ENCODE data around the gene NCKAP5L. TPM values are rescaled to one million over a fixed set of nuclear protein-coding genes. Genes with fewer than 3 reads are reported as not detected.
"Not testable (repeated sequence)": the region's sequence is repeated elsewhere in the genome, so short reads cannot be mapped to it uniquely, and the experiment has no call there.

NCKAP5L gene
- total and polyA plus RNA-seq, 9 donors: 2.5 to 27.3 (median 21.1) TPM

DNA sequence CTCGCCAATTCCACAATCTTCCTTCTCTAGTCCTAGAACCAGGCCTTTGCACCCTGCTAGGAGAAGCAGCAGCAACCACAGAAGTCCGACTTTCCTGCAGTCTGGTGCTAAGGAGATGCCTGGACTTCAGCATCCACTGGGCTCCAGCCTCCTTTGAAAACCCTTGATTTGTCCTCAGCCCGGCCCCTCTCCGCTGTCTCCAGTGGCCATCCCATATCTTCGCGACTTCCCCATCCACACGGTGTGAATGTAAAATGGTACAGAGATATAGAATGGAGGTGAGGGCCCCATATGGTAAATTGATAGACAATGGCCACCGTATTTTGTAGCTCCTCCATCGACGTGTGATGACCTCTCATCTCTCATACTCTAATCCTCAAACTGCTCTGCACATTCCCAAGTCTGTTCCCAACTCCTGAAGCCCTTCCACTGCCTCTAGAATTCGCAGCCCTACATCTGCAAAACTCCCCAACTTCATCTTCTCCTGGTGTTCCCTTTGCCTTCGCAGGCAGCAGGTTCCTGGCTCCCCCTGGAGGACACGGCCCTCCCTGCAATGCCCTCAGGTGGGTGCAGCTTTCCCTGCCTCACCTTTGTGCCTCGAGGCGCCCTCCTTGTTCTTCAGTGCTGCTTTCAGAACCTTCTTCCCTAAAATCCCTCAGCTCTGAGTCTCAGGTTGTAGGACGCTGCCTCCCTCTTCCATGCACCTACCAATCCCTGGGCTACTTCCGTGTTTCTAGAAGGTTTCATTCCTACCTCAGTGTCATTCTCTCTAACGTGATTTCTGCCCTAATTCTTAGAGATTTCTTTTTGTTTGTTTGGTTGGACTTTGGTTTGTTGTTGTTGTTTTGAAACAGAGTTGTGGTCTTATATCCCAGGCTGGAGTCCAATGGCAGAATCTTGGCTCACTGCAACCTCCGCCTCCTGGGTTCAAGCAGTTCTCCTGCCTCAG is 50.1 kb downstream of the NCKAP5L start:
- no peaks in the 10 kb centered on the region for H3K36me3 ChIP-seq
- no peak overlapping the region for H3K4me3 ChIP-seq
- intact Hi-C loops (cut with DNase I): loop anchor here in 2 of 4 donors (2.0 to 10.0 kb wide), 3 partner anchors 57 to 297 kb away; no protein-coding TSS in a partner anchor
- peak in 4 of 5 donors; percentile 41 to 59 (median 46) for DNase-seq
- no peaks in the 10 kb centered on the region for H3K9me3 ChIP-seq
- H3K27ac ChIP-seq: no peak overlapping the region
- H3K27me3 ChIP-seq: no peaks in the 10 kb centered on the region
- TF ChIP-seq POLR2A (IDR thresholded peaks at IDR 0.05) (no peak), EP300 (IDR thresholded peaks at IDR 0.05) (no peak)
- TF ChIP-seq, protein P1, sequence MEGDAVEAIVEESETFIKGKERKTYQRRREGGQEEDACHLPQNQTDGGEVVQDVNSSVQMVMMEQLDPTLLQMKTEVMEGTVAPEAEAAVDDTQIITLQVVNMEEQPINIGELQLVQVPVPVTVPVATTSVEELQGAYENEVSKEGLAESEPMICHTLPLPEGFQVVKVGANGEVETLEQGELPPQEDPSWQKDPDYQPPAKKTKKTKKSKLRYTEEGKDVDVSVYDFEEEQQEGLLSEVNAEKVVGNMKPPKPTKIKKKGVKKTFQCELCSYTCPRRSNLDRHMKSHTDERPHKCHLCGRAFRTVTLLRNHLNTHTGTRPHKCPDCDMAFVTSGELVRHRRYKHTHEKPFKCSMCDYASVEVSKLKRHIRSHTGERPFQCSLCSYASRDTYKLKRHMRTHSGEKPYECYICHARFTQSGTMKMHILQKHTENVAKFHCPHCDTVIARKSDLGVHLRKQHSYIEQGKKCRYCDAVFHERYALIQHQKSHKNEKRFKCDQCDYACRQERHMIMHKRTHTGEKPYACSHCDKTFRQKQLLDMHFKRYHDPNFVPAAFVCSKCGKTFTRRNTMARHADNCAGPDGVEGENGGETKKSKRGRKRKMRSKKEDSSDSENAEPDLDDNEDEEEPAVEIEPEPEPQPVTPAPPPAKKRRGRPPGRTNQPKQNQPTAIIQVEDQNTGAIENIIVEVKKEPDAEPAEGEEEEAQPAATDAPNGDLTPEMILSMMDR (IDR thresholded peaks at IDR 0.05): peak; percentile 8 to 27 (median 21)
- 43 to 48% (median 48%) methylated on average over 19 of the region's 19 CpGs for WGBS, 3 donors
- no peaks in the 10 kb centered on the region for H3K4me1 ChIP-seq (ENCODE audit: insufficient read depth)

DNA sequence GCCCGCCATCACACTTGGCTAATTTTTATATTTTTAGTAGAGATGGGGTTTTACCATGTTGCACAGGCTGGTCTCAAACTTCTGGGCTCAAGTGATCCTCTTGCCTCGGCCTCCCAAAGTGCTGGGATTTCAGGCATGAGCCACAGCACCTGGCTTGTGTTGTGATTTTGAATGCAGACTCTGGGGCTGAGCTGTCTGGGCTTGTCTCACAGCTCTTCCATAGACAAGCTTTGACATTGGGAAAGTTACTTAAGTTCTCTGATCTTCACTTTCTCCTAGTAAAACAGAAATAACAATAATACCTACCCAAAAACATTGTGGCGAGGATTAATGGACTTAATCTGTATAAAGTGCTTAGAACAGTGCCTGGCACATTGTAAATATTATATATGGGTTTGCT is 50.9 kb downstream of the NCKAP5L start:
- DNase-seq: no peak
- intact Hi-C loops (cut with DNase I): loop anchor here in 2 of 4 donors (2.0 to 10.0 kb wide), 3 partner anchors 57 to 297 kb away; no protein-coding TSS in a partner anchor

GRCh38 chr12:49776858-49777257 is 51.4 kb downstream of the NCKAP5L start:
- peak in 1 of 5 donors; percentile 29 for DNase-seq
- intact Hi-C loops (cut with DNase I): loop anchor here in 2 of 4 donors (2.0 to 10.0 kb wide), 3 partner anchors 58 to 298 kb away; no protein-coding TSS in a partner anchor
- Histone ChIP-seq H3K36me3 (no peaks in the 10 kb centered on the region), H3K4me1 (ENCODE audit: insufficient read depth) (no peaks in the 10 kb centered on the region), H3K27ac (no peak overlapping the region), H3K9me3 (no peaks in the 10 kb centered on the region), H3K4me3 (no peak overlapping the region), H3K27me3 (no peaks in the 10 kb centered on the region)
- TF ChIP-seq, protein P1 (IDR thresholded peaks at IDR 0.05): no peak
- no peak for TF ChIP-seq EP300 (IDR thresholded peaks at IDR 0.05)
- TF ChIP-seq POLR2A (IDR thresholded peaks at IDR 0.05): no peak
- WGBS, 3 donors: 69 to 76% (median 75%) methylated on average over 5 of the region's 5 CpGs

More for the DNA sequence above, 50.9 kb downstream of the NCKAP5L start:
- no peak overlapping the region for H3K27ac ChIP-seq
- no peaks in the 10 kb centered on the region for H3K27me3 ChIP-seq
- H3K4me1 ChIP-seq (ENCODE audit: insufficient read depth): no peaks in the 10 kb centered on the region
- H3K9me3 ChIP-seq: no peaks in the 10 kb centered on the region
- no peaks in the 10 kb centered on the region for H3K36me3 ChIP-seq
- 80 to 88% (median 82%) methylated on average over 3 of the region's 3 CpGs for WGBS, 3 donors
- H3K4me3 ChIP-seq: no peak overlapping the region
- TF ChIP-seq POLR2A (IDR thresholded peaks at IDR 0.05) (no peak), EP300 (IDR thresholded peaks at IDR 0.05) (no peak)
- TF ChIP-seq, protein P1 (IDR thresholded peaks at IDR 0.05): no peak

DNA sequence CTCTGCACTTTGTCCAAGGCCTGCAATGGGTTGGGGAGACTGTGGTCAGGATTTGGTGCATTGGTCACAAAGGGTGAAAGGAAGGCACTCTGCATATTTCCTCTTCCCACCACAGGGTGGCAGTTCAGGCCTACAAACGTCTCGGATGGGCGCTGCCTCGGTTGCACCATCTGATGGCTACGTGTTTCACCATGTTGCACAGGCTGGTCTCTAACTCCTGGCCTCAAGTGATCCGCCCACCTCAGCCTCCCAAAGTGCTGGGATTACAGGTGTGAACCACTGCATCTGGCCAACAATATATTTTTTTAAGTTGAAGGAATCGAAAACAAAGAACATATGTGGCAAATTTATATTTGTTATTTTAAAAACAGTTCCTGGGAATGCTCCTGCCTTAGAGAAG is 51.8 kb downstream of the NCKAP5L start:
- Histone ChIP-seq H3K27ac (no peak overlapping the region), H3K27me3 (no peaks in the 10 kb centered on the region), H3K36me3 (no peaks in the 10 kb centered on the region), H3K9me3 (no peaks in the 10 kb centered on the region), H3K4me3 (no peak overlapping the region), H3K4me1 (ENCODE audit: insufficient read depth) (no peaks in the 10 kb centered on the region)
- intact Hi-C loops (cut with DNase I): loop anchor here in 2 of 4 donors (2.0 to 10.0 kb wide), 3 partner anchors 58 to 298 kb away; no protein-coding TSS in a partner anchor
- 3 to 7% (median 6%) methylated on average over 7 of the region's 7 CpGs for WGBS, 3 donors
- TF ChIP-seq, protein P1 (IDR thresholded peaks at IDR 0.05): peak; percentile 22 to 56 (median 47)
- TF ChIP-seq POLR2A (IDR thresholded peaks at IDR 0.05) (no peak), EP300 (IDR thresholded peaks at IDR 0.05) (no peak)
- peak; percentile 43 to 68 (median 56) for DNase-seq

DNA sequence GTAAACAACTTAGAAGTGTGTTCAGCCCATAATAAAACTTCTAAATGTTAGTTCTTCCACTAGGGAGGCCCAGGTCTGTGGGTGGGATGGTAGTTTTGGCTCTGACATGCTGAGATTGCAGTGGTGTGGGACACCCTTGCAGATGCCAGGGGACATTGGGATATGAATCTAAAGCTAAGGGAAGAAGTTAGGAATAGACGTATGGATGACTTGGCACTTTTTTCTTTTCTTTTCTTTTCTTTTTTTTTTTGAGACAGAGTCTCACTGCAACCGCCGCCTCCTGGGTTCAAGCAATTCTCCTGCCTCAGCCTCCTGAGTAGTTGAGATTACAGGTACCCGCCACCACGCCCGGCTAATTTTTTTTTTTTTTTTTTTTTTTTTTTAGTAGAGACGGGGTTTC is 55.1 kb downstream of the NCKAP5L start:
- H3K4me3 ChIP-seq; H3K27me3 ChIP-seq; H3K9me3 ChIP-seq; DNase-seq; H3K27ac ChIP-seq; H3K36me3 ChIP-seq; H3K4me1 ChIP-seq (ENCODE audit: insufficient read depth): not testable (repeated sequence)
- intact Hi-C loops (cut with DNase I): loop anchor here in 2 of 4 donors (10.0 kb wide), 2 partner anchors 62 to 302 kb away; no protein-coding TSS in a partner anchor
- WGBS, 3 donors: 84 to 87% (median 86%) methylated on average over 6 to 7 of the region's 7 CpGs

All from ovary (tissue), 9 donors.